Measurements from ENCODE around the gene RAB36. TPM values are rescaled to one million over a fixed set of nuclear protein-coding genes. Genes with fewer than 3 reads are reported as not detected.

The RAB36 gene
- total and polyA plus RNA-seq, 2 donors (not counting 1 experiment from before 2014, with no cell fraction given): 1.1 to 3.3 TPM

DNA sequence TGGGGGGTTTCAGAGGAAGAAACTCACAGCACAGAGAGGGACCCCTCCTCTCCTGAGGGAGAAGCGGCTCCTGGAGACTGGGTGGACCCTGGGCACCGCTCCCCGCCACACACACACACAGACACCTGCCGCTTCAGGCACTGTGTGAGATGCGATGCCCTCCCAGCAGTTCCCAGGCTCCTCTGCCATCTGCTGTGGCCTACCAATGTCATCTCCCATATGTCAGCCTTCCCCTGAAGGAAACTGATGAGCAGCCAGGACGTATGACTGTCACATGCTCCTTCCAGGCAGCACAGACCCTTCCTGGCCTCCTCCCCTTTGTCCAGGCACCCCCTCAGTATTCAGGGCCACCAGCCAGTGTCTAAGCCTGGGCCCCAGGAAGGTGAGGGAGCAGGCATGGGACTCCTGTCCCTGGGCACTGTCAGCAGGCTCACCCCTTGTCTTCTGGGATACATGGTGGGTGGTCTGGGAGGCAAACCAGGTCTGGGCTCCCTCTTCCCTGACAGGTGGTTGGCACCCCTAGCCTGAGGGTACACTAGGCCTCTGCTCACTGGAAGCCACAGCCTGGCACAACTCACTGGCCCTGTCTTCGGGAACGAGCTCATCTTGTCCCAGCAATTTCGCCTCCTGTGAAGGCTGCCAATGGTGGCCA is 23.2 kb downstream of the RAB36 start:
- H3K27me3 ChIP-seq (replicated peaks in 1 of 4; ENCODE audit: control extremely low read depth in 1 of 4, control insufficient read depth in 3 of 4, insufficient read depth in 4 of 4, low read length in 3 of 4): peaks cover 0 to 2% (median 0%) of the 10 kb centered on the region in 4 experiments
- WGBS (ENCODE audit: insufficient coverage): 89% methylated on average over 8 of the region's 9 CpGs
- H3K4me1 Mint-ChIP-seq: no peaks in the 10 kb centered on the region
- ChIA-PET CTCF (interaction anchor here (12.1 to 16.5 kb wide), 2 partner anchors 114 to 211 kb away, joined by 101 to 494 read pairs; no protein-coding TSS in a partner anchor), POLR2A (no interaction called here)
- intact Hi-C loops (cut with micrococcal nuclease): no loop called here
- no peak for TF ChIP-seq EZH2 (IDR thresholded peaks at IDR 0.05; ENCODE audit: borderline replicate concordance, insufficient read depth, low read depth, low read length, poor library complexity, severe bottlenecking)
- TF ChIP-seq, protein P1, sequence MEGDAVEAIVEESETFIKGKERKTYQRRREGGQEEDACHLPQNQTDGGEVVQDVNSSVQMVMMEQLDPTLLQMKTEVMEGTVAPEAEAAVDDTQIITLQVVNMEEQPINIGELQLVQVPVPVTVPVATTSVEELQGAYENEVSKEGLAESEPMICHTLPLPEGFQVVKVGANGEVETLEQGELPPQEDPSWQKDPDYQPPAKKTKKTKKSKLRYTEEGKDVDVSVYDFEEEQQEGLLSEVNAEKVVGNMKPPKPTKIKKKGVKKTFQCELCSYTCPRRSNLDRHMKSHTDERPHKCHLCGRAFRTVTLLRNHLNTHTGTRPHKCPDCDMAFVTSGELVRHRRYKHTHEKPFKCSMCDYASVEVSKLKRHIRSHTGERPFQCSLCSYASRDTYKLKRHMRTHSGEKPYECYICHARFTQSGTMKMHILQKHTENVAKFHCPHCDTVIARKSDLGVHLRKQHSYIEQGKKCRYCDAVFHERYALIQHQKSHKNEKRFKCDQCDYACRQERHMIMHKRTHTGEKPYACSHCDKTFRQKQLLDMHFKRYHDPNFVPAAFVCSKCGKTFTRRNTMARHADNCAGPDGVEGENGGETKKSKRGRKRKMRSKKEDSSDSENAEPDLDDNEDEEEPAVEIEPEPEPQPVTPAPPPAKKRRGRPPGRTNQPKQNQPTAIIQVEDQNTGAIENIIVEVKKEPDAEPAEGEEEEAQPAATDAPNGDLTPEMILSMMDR (IDR thresholded peaks at IDR 0.05): no peak
- no peak overlapping the region for H3K27ac ChIP-seq (ENCODE audit: low read length in 2 of 2)
- H3K9me3 Mint-ChIP-seq (ENCODE audit: insufficient read depth): no peaks in the 10 kb centered on the region
- H3K4me3 Mint-ChIP-seq: no peak overlapping the region
- no peak overlapping the region for H3K9ac ChIP-seq (ENCODE audit: low read length)
- H2AFZ ChIP-seq (ENCODE audit: insufficient read depth, low read depth, low read length, poor library complexity, severe bottlenecking): no peak overlapping the region
- H3K79me2 ChIP-seq (ENCODE audit: control insufficient read depth, insufficient read depth, low read length): no peaks in the 10 kb centered on the region
- H3K9me3 ChIP-seq (ENCODE audit: control extremely low read depth in 1 of 3, control insufficient read depth in 2 of 3, insufficient read depth in 1 of 3, low read length in 2 of 3): peaks cover 0 to 4% (median 0%) of the 10 kb centered on the region in 3 donors
- H4K20me1 ChIP-seq (ENCODE audit: control insufficient read depth, insufficient read depth, low read length, poor library complexity, severe bottlenecking): no peaks in the 10 kb centered on the region
- H3K4me2 ChIP-seq (replicated peaks; ENCODE audit: low read depth, low read length, poor library complexity, severe bottlenecking): no peak overlapping the region
- no peaks in the 10 kb centered on the region for H3K27me3 Mint-ChIP-seq
- H3K36me3 ChIP-seq (replicated peaks in 1 of 2; ENCODE audit: control extremely low read depth in 1 of 2, control insufficient read depth in 1 of 2, extremely low read depth in 1 of 2, insufficient read depth in 2 of 2, low read length in 1 of 2): no peaks in the 10 kb centered on the region
- no peak for DNase-seq
- no peaks in the 10 kb centered on the region for H3K4me1 ChIP-seq (ENCODE audit: control insufficient read depth in 2 of 2, insufficient read depth in 2 of 2, low read length in 2 of 2)
- H3K27ac Mint-ChIP-seq: no peak overlapping the region
- no peak for ATAC-seq (ENCODE audit: low read depth)
- H3K4me3 ChIP-seq (ENCODE audit: control extremely low read depth in 1 of 5, extremely low read depth in 1 of 5, insufficient read depth in 1 of 5, low read depth in 2 of 5, low read length in 4 of 5): no peak overlapping the region

DNA sequence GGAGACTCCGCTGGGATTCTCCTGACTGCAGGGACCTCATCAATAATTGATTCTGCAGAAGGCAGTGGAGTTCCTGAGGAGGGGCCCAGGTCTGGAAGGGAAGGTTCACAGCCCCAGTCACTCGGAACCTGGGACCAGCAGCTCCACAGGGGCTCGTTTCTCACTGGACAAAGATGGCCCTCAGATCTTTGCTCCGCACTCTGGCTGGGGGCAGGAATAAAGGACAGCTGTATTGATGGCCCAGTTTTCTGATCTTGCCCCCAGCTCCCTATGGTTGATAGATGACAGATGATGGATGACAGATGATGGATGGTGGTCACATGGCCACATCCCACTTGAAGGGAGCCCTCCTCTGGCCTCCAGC is 23.7 kb downstream of the RAB36 start:
- Histone ChIP-seq H2AFZ (ENCODE audit: insufficient read depth, low read depth, low read length, poor library complexity, severe bottlenecking) (no peak overlapping the region), H3K36me3 (replicated peaks in 1 of 2; ENCODE audit: control extremely low read depth in 1 of 2, control insufficient read depth in 1 of 2, extremely low read depth in 1 of 2, insufficient read depth in 2 of 2, low read length in 1 of 2) (no peaks in the 10 kb centered on the region), H3K79me2 (ENCODE audit: control insufficient read depth, insufficient read depth, low read length) (no peaks in the 10 kb centered on the region), H3K4me1 (ENCODE audit: control insufficient read depth in 2 of 2, insufficient read depth in 2 of 2, low read length in 2 of 2) (no peaks in the 10 kb centered on the region), H3K27ac (ENCODE audit: low read length in 2 of 2) (no peak overlapping the region), H3K4me3 (ENCODE audit: control extremely low read depth in 1 of 5, extremely low read depth in 1 of 5, insufficient read depth in 1 of 5, low read depth in 2 of 5, low read length in 4 of 5) (no peak overlapping the region), H3K9me3 (ENCODE audit: control extremely low read depth in 1 of 3, control insufficient read depth in 2 of 3, insufficient read depth in 1 of 3, low read length in 2 of 3) (peaks cover 0 to 4% (median 0%) of the 10 kb centered on the region in 3 donors), H3K27me3 (replicated peaks in 1 of 4; ENCODE audit: control extremely low read depth in 1 of 4, control insufficient read depth in 3 of 4, insufficient read depth in 4 of 4, low read length in 3 of 4) (peaks cover 0 to 2% (median 0%) of the 10 kb centered on the region in 4 experiments), H3K4me2 (replicated peaks; ENCODE audit: low read depth, low read length, poor library complexity, severe bottlenecking) (no peak overlapping the region), H4K20me1 (ENCODE audit: control insufficient read depth, insufficient read depth, low read length, poor library complexity, severe bottlenecking) (no peaks in the 10 kb centered on the region), H3K9ac (ENCODE audit: low read length) (no peak overlapping the region)
- no peaks in the 10 kb centered on the region for H3K27me3 Mint-ChIP-seq
- no peak for TF ChIP-seq EZH2 (IDR thresholded peaks at IDR 0.05; ENCODE audit: borderline replicate concordance, insufficient read depth, low read depth, low read length, poor library complexity, severe bottlenecking)
- TF ChIP-seq, protein P1 (IDR thresholded peaks at IDR 0.05): no peak
- H3K4me1 Mint-ChIP-seq: peaks cover 1% of the 10 kb centered on the region
- 96% methylated on average over 4 of the region's 4 CpGs for WGBS (ENCODE audit: insufficient coverage)
- no peak overlapping the region for H3K27ac Mint-ChIP-seq
- ChIA-PET CTCF (interaction anchor here (3.1 to 16.5 kb wide), 3 partner anchors 113 to 211 kb away, joined by 8 to 494 read pairs (median 101); no protein-coding TSS in a partner anchor), POLR2A (no interaction called here)
- H3K4me3 Mint-ChIP-seq: no peak overlapping the region
- intact Hi-C loops (cut with micrococcal nuclease): no loop called here
- no peak for ATAC-seq (ENCODE audit: low read depth)
- H3K9me3 Mint-ChIP-seq (ENCODE audit: insufficient read depth): no peaks in the 10 kb centered on the region
- no peak for DNase-seq

Data from B cell (primary cell).